Muscle of back (tissue), 11 donors: ENCODE measurements around the gene GALNT18. TPM values are rescaled to one million over a fixed set of nuclear protein-coding genes. Genes with fewer than 3 reads are reported as not detected.
A peak's percentile ranks its signal among the peaks of the same experiment; 100 is the strongest.

ENCODE experiments used
- DNase-seq, 3 donors: peaks; one replicate each; pipeline versions ENCODE4 v3.0.0 to v3.0.0-alpha.2; 2013
- polyA plus RNA-seq, 10 donors: library from polyadenylated mRNA; unstranded; fragments of 120-200 nt; gene quantifications; one replicate each; pipeline ENCODE4 v1.2.1, GENCODE V29; 2013; ENCODE audit not compliant: insufficient read length in 10 of 10

The GALNT18 gene
- polyA plus RNA-seq, 10 donors, result 8.2 to 14.0 (median 11.1) TPM

- DNase-seq, result no peak
Measured at GRCh38 chr11:11533751-11534150, 88.1 kb downstream of the GALNT18 start.

GRCh38 chr11:11533057-11533456 lies 88.7 kb downstream of the GALNT18 start:
- no peak for DNase-seq

- DNase-seq, result peak; percentile 33 to 45 (median 42)
Measured at GRCh38 chr11:11532574-11532973, 89.2 kb downstream of the GALNT18 start.

GRCh38 chr11:11531131-11531908 lies 90.5 kb downstream of the GALNT18 start:
- DNase-seq, result no peak

- DNase-seq, result no peak
Measured at GRCh38 chr11:11528986-11529385, 92.8 kb downstream of the GALNT18 start.

GRCh38 chr11:11525283-11525682 lies 96.5 kb downstream of the GALNT18 start:
- no peak for DNase-seq

GRCh38 chr11:11524436-11525061 lies 97.3 kb downstream of the GALNT18 start:
- DNase-seq, result no peak

GRCh38 chr11:11522591-11522990 lies 99.2 kb downstream of the GALNT18 start:
- no peak for DNase-seq

- peak in 1 of 3 donors; percentile 61 for DNase-seq
Measured at GRCh38 chr11:11521306-11522002, 100.4 kb downstream of the GALNT18 start.

- DNase-seq, result peak in 1 of 3 donors; percentile 37
Measured at GRCh38 chr11:11520231-11521015, 101.4 kb downstream of the GALNT18 start.

GRCh38 chr11:11519184-11519583 lies 102.6 kb downstream of the GALNT18 start:
- no peak for DNase-seq

- DNase-seq, result no peak
Measured at GRCh38 chr11:11514246-11514645, 107.6 kb downstream of the GALNT18 start.

GRCh38 chr11:11513422-11513821 lies 108.4 kb downstream of the GALNT18 start:
- DNase-seq, result no peak

- no peak for DNase-seq
Measured at GRCh38 chr11:11512929-11513328, 108.9 kb downstream of the GALNT18 start.

GRCh38 chr11:11512502-11512901 lies 109.3 kb downstream of the GALNT18 start:
- DNase-seq, result no peak

GRCh38 chr11:11512090-11512489 lies 109.7 kb downstream of the GALNT18 start:
- DNase-seq, result no peak

- DNase-seq, result peak in 1 of 3 donors; percentile 56
Measured at GRCh38 chr11:11510939-11511338, 110.9 kb downstream of the GALNT18 start.

GRCh38 chr11:11505692-11506091 lies 116.1 kb downstream of the GALNT18 start:
- DNase-seq, result no peak

GRCh38 chr11:11505190-11505589 lies 116.6 kb downstream of the GALNT18 start:
- no peak for DNase-seq

- DNase-seq, result no peak
Measured at GRCh38 chr11:11504071-11504470, 117.7 kb downstream of the GALNT18 start.

GRCh38 chr11:11502263-11502861 lies 119.4 kb downstream of the GALNT18 start:
- peak in 2 of 3 donors; percentile 66 to 76 for DNase-seq
